ENCODE data around the gene ZSCAN5C. TPM values are rescaled to one million over a fixed set of nuclear protein-coding genes. Genes with fewer than 3 reads are reported as not detected.
"Not testable (repeated sequence)": the region's sequence is repeated elsewhere in the genome, so short reads cannot be mapped to it uniquely, and the experiment has no call there.

The ZSCAN5C gene
- total RNA-seq, 1 donor from 2014 or later: not detected

DNA sequence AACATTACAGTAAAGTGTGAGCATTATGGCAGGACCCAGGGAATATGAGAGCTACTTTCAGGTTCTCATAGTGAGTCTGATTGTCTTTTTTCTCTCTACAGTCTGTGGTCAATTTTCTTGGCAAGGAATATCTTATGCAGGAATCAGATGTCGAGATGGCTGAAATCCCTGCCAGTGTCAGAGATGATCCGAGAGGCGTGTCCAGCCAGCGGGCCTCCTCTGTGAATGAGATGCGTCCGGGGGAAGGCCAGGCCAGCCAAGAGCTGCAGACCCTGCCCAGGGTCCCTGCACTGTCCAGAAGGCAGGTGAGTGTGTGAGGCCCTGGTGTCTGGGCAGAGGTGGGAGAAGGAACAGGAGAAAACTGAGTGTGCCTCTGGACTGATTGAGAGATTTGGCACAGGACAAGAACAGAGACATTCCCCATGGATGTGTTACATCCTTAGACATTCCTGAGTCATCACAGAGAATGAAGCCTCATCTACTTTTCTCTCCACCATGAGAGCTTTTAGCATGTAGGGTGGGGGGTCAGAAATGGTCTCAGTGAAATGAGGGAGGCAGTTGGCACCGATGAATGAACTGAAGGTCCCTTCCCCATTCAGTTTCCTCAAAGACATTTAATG is 43.2 kb downstream of the ZSCAN5C start:
- Histone ChIP-seq H3K27me3 (no peaks in the 10 kb centered on the region), H3K4me3 (no peak overlapping the region), H3K36me3 (no peaks in the 10 kb centered on the region), H3K9me3 (no peaks in the 10 kb centered on the region), H3K27ac (no peak overlapping the region), H3K4me1 (no peaks in the 10 kb centered on the region)
- DNase-seq (ENCODE audit: extremely low spot score in 2 of 2): no peak
- intact Hi-C loops (cut with DNase I): no loop called here
- TF ChIP-seq, protein P1, sequence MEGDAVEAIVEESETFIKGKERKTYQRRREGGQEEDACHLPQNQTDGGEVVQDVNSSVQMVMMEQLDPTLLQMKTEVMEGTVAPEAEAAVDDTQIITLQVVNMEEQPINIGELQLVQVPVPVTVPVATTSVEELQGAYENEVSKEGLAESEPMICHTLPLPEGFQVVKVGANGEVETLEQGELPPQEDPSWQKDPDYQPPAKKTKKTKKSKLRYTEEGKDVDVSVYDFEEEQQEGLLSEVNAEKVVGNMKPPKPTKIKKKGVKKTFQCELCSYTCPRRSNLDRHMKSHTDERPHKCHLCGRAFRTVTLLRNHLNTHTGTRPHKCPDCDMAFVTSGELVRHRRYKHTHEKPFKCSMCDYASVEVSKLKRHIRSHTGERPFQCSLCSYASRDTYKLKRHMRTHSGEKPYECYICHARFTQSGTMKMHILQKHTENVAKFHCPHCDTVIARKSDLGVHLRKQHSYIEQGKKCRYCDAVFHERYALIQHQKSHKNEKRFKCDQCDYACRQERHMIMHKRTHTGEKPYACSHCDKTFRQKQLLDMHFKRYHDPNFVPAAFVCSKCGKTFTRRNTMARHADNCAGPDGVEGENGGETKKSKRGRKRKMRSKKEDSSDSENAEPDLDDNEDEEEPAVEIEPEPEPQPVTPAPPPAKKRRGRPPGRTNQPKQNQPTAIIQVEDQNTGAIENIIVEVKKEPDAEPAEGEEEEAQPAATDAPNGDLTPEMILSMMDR (IDR thresholded peaks at IDR 0.05): no peak
- TF ChIP-seq POLR2AphosphoS5 (IDR thresholded peaks at IDR 0.05; ENCODE audit: insufficient read depth in 1 of 2, low read depth in 1 of 2) (no peak), POLR2A (IDR thresholded peaks at IDR 0.05) (no peak)

GRCh38 chr19:56245764-56246163 is 43.7 kb downstream of the ZSCAN5C start:
- H3K4me3 ChIP-seq; H3K36me3 ChIP-seq; intact Hi-C loops (cut with DNase I); H3K4me1 ChIP-seq; DNase-seq (ENCODE audit: extremely low spot score in 2 of 2); H3K27ac ChIP-seq; H3K27me3 ChIP-seq; H3K9me3 ChIP-seq: not testable (repeated sequence)

DNA sequence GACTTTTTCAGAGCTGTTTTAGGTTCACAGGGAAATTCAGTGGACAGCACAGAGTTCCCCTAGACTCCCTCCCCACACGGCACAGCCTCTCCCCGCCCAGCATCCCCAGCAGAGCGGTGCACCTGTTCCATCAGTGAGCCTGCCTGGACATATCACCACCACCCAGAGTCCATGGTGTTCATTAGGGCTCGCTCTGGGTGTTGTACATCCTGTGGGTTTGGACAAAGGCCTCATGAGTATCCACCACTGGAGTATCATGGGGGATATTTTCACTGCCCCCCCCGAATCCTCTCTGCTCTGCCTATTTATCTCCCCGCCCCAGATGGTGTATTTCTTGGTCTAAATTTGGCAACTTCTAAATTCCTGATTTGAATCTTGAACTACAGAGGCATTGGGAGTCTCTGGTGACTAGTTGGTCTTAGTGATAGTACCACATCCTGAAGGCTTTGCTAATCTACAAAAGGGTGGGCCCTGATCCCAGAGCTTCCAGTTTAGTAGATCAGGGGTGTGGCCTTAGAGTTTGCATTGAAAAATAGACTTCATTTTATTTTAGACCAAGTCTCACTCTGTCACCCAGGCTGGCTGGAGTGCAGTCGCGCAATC is 46.8 kb downstream of the ZSCAN5C start:
- H3K36me3 ChIP-seq; H3K9me3 ChIP-seq; H3K27me3 ChIP-seq; H3K4me1 ChIP-seq; intact Hi-C loops (cut with DNase I); H3K4me3 ChIP-seq; DNase-seq (ENCODE audit: extremely low spot score in 2 of 2); H3K27ac ChIP-seq: not testable (repeated sequence)

- intact Hi-C loops (cut with DNase I): loop anchor here (10.0 kb wide), 1 partner anchor 102 kb away; no protein-coding TSS in a partner anchor
- TF ChIP-seq, protein P1 (IDR thresholded peaks at IDR 0.05): peak; percentile 49 to 61 (median 53)
- TF ChIP-seq POLR2AphosphoS5 (IDR thresholded peaks at IDR 0.05; ENCODE audit: insufficient read depth in 1 of 2, low read depth in 1 of 2) (no peak), POLR2A (IDR thresholded peaks at IDR 0.05) (no peak)
- Histone ChIP-seq H3K4me1 (no peaks in the 10 kb centered on the region), H3K27ac (no peak overlapping the region), H3K4me3 (no peak overlapping the region), H3K27me3 (no peaks in the 10 kb centered on the region), H3K36me3 (no peaks in the 10 kb centered on the region), H3K9me3 (no peaks in the 10 kb centered on the region)
- DNase-seq (ENCODE audit: extremely low spot score in 2 of 2): no peak
Measured at GRCh38 chr19:56252699-56253422, 50.8 kb downstream of the ZSCAN5C start.

DNA sequence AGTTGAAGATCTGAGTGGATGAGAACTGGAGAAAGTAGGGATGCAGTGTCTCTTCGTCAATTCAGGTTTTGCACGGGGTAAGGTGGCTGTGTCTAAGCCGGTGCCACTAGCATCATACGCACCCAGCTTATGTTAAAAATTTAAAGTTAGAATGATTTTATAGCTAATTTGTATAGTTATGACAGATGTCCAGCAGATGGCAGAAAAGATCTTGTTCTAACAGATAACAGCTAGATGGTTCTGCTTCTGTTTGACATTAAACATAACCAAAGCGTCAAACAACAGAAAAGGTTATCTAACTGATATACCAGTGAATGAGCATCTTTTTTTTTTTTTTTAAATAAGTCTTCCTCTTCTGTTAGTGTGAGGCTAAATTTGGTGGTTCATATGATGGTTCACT is 51.7 kb downstream of the ZSCAN5C start:
- Histone ChIP-seq H3K36me3 (no peaks in the 10 kb centered on the region), H3K9me3 (no peaks in the 10 kb centered on the region), H3K27ac (no peak overlapping the region), H3K4me1 (no peaks in the 10 kb centered on the region), H3K4me3 (no peak overlapping the region), H3K27me3 (no peaks in the 10 kb centered on the region)
- intact Hi-C loops (cut with DNase I): loop anchor here (10.0 kb wide), 1 partner anchor 101 kb away; no protein-coding TSS in a partner anchor
- no peak for DNase-seq (ENCODE audit: extremely low spot score in 2 of 2)
- TF ChIP-seq, protein P1 (IDR thresholded peaks at IDR 0.05): peak in 2 of 3 experiments; percentile 28 to 36
- no peak for TF ChIP-seq POLR2AphosphoS5 (IDR thresholded peaks at IDR 0.05; ENCODE audit: insufficient read depth in 1 of 2, low read depth in 1 of 2)

- Histone ChIP-seq H3K27ac (no peak overlapping the region), H3K27me3 (no peaks in the 10 kb centered on the region), H3K36me3 (no peaks in the 10 kb centered on the region), H3K4me3 (no peak overlapping the region), H3K4me1 (no peaks in the 10 kb centered on the region), H3K9me3 (no peaks in the 10 kb centered on the region)
- intact Hi-C loops (cut with DNase I): loop anchor here (10.0 kb wide), 1 partner anchor 97 kb away; no protein-coding TSS in a partner anchor
- no peak for TF ChIP-seq POLR2A (IDR thresholded peaks at IDR 0.05)
- no peak for TF ChIP-seq POLR2AphosphoS5 (IDR thresholded peaks at IDR 0.05; ENCODE audit: insufficient read depth in 1 of 2, low read depth in 1 of 2)
- TF ChIP-seq, protein P1 (IDR thresholded peaks at IDR 0.05): no peak
- no peak for DNase-seq (ENCODE audit: extremely low spot score in 2 of 2)
Measured at GRCh38 chr19:56258272-56258671, 56.2 kb downstream of the ZSCAN5C start.

Data from vagina (tissue), 2 donors.